ENCODE data around the gene NPSR1.

- TF ChIP-seq CTCF (IDR thresholded peaks at IDR 0.05) (no peak), POLR2A (IDR thresholded peaks at IDR 0.05) (no peak)
These were observed 6.7 kb downstream of the NPSR1 start for GRCh38 chr7:34664755-34665154.

All from uterus (tissue), 2 donors.